GM21717 (cell line): Measurements from ENCODE around the gene SLC6A15.

Source experiments
- ATAC-seq: cut with Tn5 transposase; IDR thresholded peaks from one replicate; pipeline ENCODE4 v1.9.1; 2021; ENCODE audit warnings: mild to moderate bottlenecking, moderate library complexity; ENCODE audit not compliant: unreplicated experiment

Gene SLC6A15

GRCh38 chr12:84810611-84811010 lies 102.0 kb downstream of the SLC6A15 start:
- ATAC-seq: no peak
